Measurements from ENCODE around the gene TMEM175.

DNA sequence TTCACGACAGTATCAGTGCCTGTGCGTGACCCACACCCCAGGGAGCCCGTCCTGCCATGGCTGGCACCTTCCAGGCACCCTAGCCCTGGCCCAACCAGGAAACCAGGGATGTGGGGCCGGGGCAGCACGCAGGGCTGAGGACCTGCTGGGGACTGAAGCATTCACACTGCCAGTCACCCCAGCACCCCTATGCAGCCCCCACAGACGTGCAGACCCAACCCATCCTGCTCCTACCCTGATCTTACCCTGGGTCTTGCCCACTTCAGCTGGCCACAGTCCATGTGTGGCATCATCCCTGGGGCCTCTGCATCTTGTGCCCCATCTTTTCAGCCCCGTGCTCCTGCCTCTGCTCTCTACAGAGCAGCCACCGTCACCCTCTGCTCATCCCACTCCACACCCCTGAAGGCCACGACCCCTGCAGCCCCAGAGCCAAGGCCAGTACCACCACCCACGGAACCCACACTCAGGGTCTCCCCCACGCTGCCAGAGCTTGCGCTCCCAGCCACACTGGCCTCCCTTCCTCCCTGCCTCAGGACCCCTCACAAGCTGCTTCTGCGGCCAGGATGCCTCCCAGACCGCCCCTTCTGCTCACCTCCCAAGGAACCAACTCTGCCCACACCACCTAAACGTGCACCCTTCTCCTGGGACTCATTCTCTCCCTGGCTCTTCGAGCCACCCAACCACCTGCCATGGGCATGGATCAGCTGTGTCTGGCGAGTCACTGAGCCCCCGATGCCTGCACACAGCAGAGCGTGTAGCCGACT, 25.7 kb upstream of the TMEM175 start:
- TF ChIP-seq, protein P1, sequence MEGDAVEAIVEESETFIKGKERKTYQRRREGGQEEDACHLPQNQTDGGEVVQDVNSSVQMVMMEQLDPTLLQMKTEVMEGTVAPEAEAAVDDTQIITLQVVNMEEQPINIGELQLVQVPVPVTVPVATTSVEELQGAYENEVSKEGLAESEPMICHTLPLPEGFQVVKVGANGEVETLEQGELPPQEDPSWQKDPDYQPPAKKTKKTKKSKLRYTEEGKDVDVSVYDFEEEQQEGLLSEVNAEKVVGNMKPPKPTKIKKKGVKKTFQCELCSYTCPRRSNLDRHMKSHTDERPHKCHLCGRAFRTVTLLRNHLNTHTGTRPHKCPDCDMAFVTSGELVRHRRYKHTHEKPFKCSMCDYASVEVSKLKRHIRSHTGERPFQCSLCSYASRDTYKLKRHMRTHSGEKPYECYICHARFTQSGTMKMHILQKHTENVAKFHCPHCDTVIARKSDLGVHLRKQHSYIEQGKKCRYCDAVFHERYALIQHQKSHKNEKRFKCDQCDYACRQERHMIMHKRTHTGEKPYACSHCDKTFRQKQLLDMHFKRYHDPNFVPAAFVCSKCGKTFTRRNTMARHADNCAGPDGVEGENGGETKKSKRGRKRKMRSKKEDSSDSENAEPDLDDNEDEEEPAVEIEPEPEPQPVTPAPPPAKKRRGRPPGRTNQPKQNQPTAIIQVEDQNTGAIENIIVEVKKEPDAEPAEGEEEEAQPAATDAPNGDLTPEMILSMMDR (conservative IDR thresholded peaks at IDR 0.05; ENCODE audit: low read depth, low read length), result no peak
- no peak for TF ChIP-seq EZH2 (IDR thresholded peaks at IDR 0.05; ENCODE audit: low read length, unreplicated experiment)

Data from PC-3 (cell line).